Esophagus (tissue), 2 donors: ENCODE results near the gene FBXL17. TPM values are rescaled to one million over a fixed set of nuclear protein-coding genes. Genes with fewer than 3 reads are reported as not detected.

Source experiments
- H3K27ac ChIP-seq, 2 donors: one replicate each; pipeline ENCODE4 v1.5.1; 2013; ENCODE audit warnings: low read depth in 2 of 2, mild to moderate bottlenecking in 2 of 2, inconsistent platforms in 1 of 2, low read length in 1 of 2, moderate library complexity in 1 of 2
- H3K27me3 ChIP-seq, 2 donors: one replicate each; pipeline ENCODE4 v1.6.1; 2013; ENCODE audit warnings: low read length in 2 of 2, control low read depth in 1 of 2, mild to moderate bottlenecking in 1 of 2; ENCODE audit not compliant: insufficient read depth in 2 of 2, control insufficient read depth in 1 of 2
- H3K36me3 ChIP-seq, 2 donors: one replicate each; pipeline ENCODE4 v1.6.1; 2013; ENCODE audit warnings: low read length in 1 of 2; ENCODE audit not compliant: control insufficient read depth in 2 of 2, insufficient read depth in 2 of 2
- H3K4me1 ChIP-seq, 2 donors: one replicate each; pipeline ENCODE4 v1.6.1; 2013; ENCODE audit warnings: low read length in 1 of 2; ENCODE audit not compliant: control insufficient read depth in 2 of 2, insufficient read depth in 2 of 2
- H3K4me3 ChIP-seq, 2 donors: one replicate each; pipeline ENCODE4 v1.5.1; 2013; ENCODE audit warnings: low read length in 2 of 2, mild to moderate bottlenecking in 2 of 2, low read depth in 1 of 2, moderate library complexity in 1 of 2
- H3K9me3 ChIP-seq, 2 donors: one replicate each; pipeline ENCODE4 v1.6.1; 2013; ENCODE audit warnings: mild to moderate bottlenecking in 2 of 2, low read depth in 1 of 2, low read length in 1 of 2, moderate library complexity in 1 of 2; ENCODE audit not compliant: control insufficient read depth in 2 of 2, insufficient read depth in 1 of 2
- WGBS, 2 donors: extraction: QIAGEN DNeasy Blood & Tissue Kit; methylation state at CpG; one replicate each; pipeline ENCODE4 v1.1.7; 2013; 5-methylcytosine and 5-hydroxymethylcytosine counted together
- polyA plus RNA-seq, 2 donors: library from polyadenylated mRNA; stranded (reverse); fragments of 200-250 nt; gene quantifications; one replicate each; pipeline ENCODE4 v1.2.3, GENCODE V29; 2013
- donor health status: healthy with polysubstance abuse.
- donor health status: Bipolar disorder and iron deficiency.

FBXL17 gene
- polyA plus RNA-seq, 2 donors, result 3.0 to 5.5 TPM

- Histone ChIP-seq H3K36me3 (no peaks in the 10 kb centered on the region), H3K27me3 (no peaks in the 10 kb centered on the region), H3K4me1 (peaks cover 0 to 3% of the 10 kb centered on the region in 2 donors), H3K27ac (no peak overlapping the region), H3K4me3 (no peak overlapping the region), H3K9me3 (no peaks in the 10 kb centered on the region)
- 91 to 92% methylated on average over 3 of the region's 3 CpGs for WGBS, 2 donors
Measured at GRCh38 chr5:107917983-107918382, 463.9 kb downstream of the FBXL17 start.

GRCh38 chr5:107916731-107917725, 464.9 kb downstream of the FBXL17 start:
- Histone ChIP-seq H3K27ac (no peak overlapping the region), H3K4me3 (no peak overlapping the region), H3K9me3 (no peaks in the 10 kb centered on the region), H3K27me3 (no peaks in the 10 kb centered on the region), H3K4me1 (peaks cover 0 to 3% of the 10 kb centered on the region in 2 donors), H3K36me3 (no peaks in the 10 kb centered on the region)
- WGBS, 2 donors, result 82 to 88% methylated on average over 6 of the region's 6 CpGs

- WGBS, 2 donors, result 78 to 90% methylated on average over 5 of the region's 5 CpGs
- H3K4me1 ChIP-seq, result peaks cover 0 to 3% of the 10 kb centered on the region in 2 donors
- H3K36me3 ChIP-seq, result no peaks in the 10 kb centered on the region
- no peaks in the 10 kb centered on the region for H3K27me3 ChIP-seq
- H3K27ac ChIP-seq, result no peak overlapping the region
- no peaks in the 10 kb centered on the region for H3K9me3 ChIP-seq
- H3K4me3 ChIP-seq, result no peak overlapping the region
Measured at GRCh38 chr5:107915176-107915812, 466.6 kb downstream of the FBXL17 start.

- 84 to 88% methylated on average over 3 of the region's 3 CpGs for WGBS, 2 donors
- Histone ChIP-seq H3K27ac (no peak overlapping the region), H3K27me3 (no peaks in the 10 kb centered on the region), H3K4me1 (peaks cover 0 to 3% of the 10 kb centered on the region in 2 donors), H3K4me3 (no peak overlapping the region), H3K36me3 (no peaks in the 10 kb centered on the region), H3K9me3 (no peaks in the 10 kb centered on the region)
Measured at GRCh38 chr5:107913494-107913893, 468.4 kb downstream of the FBXL17 start.

GRCh38 chr5:107900721-107901120, 481.2 kb downstream of the FBXL17 start:
- H3K4me3 ChIP-seq, result no peak overlapping the region
- H3K27me3 ChIP-seq, result no peaks in the 10 kb centered on the region
- H3K4me1 ChIP-seq, result no peaks in the 10 kb centered on the region
- no peak overlapping the region for H3K27ac ChIP-seq
- no peaks in the 10 kb centered on the region for H3K36me3 ChIP-seq
- peaks cover 0 to 2% of the 10 kb centered on the region in 2 donors for H3K9me3 ChIP-seq
- WGBS, 2 donors, result 94% methylated on average over 3 of the region's 3 CpGs

GRCh38 chr5:107894361-107894760, 487.5 kb downstream of the FBXL17 start:
- Histone ChIP-seq H3K27ac (no peak overlapping the region), H3K4me1 (no peaks in the 10 kb centered on the region), H3K4me3 (no peak overlapping the region), H3K36me3 (no peaks in the 10 kb centered on the region), H3K9me3 (peaks cover 0 to 2% of the 10 kb centered on the region in 2 donors), H3K27me3 (no peaks in the 10 kb centered on the region)
- 68 to 94% methylated on average over 1 of the region's 1 CpG for WGBS, 2 donors

GRCh38 chr5:107893642-107894041, 488.3 kb downstream of the FBXL17 start:
- no peaks in the 10 kb centered on the region for H3K27me3 ChIP-seq
- WGBS, 2 donors, result 22 to 34% methylated on average over 4 of the region's 4 CpGs
- H3K9me3 ChIP-seq, result no peaks in the 10 kb centered on the region
- H3K4me3 ChIP-seq, result no peak overlapping the region
- no peaks in the 10 kb centered on the region for H3K4me1 ChIP-seq
- no peaks in the 10 kb centered on the region for H3K36me3 ChIP-seq
- no peak overlapping the region for H3K27ac ChIP-seq

- no peaks in the 10 kb centered on the region for H3K36me3 ChIP-seq
- H3K9me3 ChIP-seq, result no peaks in the 10 kb centered on the region
- no peak overlapping the region for H3K27ac ChIP-seq
- no peaks in the 10 kb centered on the region for H3K27me3 ChIP-seq
- H3K4me3 ChIP-seq, result no peak overlapping the region
- WGBS, 2 donors, result 82 to 84% methylated on average over 3 of the region's 3 CpGs
- no peaks in the 10 kb centered on the region for H3K4me1 ChIP-seq
Measured at GRCh38 chr5:107889387-107889786, 492.5 kb downstream of the FBXL17 start.

GRCh38 chr5:107888541-107888940, 493.4 kb downstream of the FBXL17 start:
- Histone ChIP-seq H3K27ac (no peak overlapping the region), H3K27me3 (no peaks in the 10 kb centered on the region), H3K4me3 (no peak overlapping the region), H3K4me1 (no peaks in the 10 kb centered on the region), H3K36me3 (no peaks in the 10 kb centered on the region), H3K9me3 (no peaks in the 10 kb centered on the region)
- WGBS, 2 donors, result 95 to 96% methylated on average over 4 of the region's 4 CpGs
